SHP77 (cell line): ENCODE results near the gene CCNE1.
"Not testable (repeated sequence)": the region's sequence is repeated elsewhere in the genome, so short reads cannot be mapped to it uniquely, and the experiment has no call there.

Source experiments
- DNase-seq, 2 experiments: peaks; one replicate each; lab custom pipeline; 2025; lab: John Stamatoyannopoulos, UW

CCNE1 gene

GRCh38 chr19:29787281-29787680 is 24.5 kb upstream of the CCNE1 start:
- peak; percentile 17 to 25 for DNase-seq

- no peak for DNase-seq
Observed at GRCh38 chr19:29789007-29789406, 22.8 kb upstream of the CCNE1 start.

GRCh38 chr19:29793116-29793727 is 18.6 kb upstream of the CCNE1 start:
- DNase-seq, result no peak

GRCh38 chr19:29794490-29794889 is 17.3 kb upstream of the CCNE1 start:
- not testable (repeated sequence) for DNase-seq

- DNase-seq, result no peak
Observed at GRCh38 chr19:29795461-29796172, 16.2 kb upstream of the CCNE1 start.

- DNase-seq, result no peak
Observed at GRCh38 chr19:29796173-29796573, 15.6 kb upstream of the CCNE1 start.

GRCh38 chr19:29798774-29799497 is 12.9 kb upstream of the CCNE1 start:
- DNase-seq, result no peak

- no peak for DNase-seq
Observed at GRCh38 chr19:29800100-29800825, 11.5 kb upstream of the CCNE1 start.

- DNase-seq, result not testable (repeated sequence)
Observed at GRCh38 chr19:29803951-29804350, 7.8 kb upstream of the CCNE1 start.

GRCh38 chr19:29804493-29804892 is 7.3 kb upstream of the CCNE1 start:
- DNase-seq, result no peak

GRCh38 chr19:29805031-29805965 is 6.5 kb upstream of the CCNE1 start:
- DNase-seq, result no peak

- no peak for DNase-seq
Observed at GRCh38 chr19:29806098-29806866, 5.5 kb upstream of the CCNE1 start.

- no peak for DNase-seq
Observed at GRCh38 chr19:29807178-29807577, 4.6 kb upstream of the CCNE1 start.

- DNase-seq, result no peak
Observed at GRCh38 chr19:29807870-29808405, 3.9 kb upstream of the CCNE1 start.

- DNase-seq, result no peak
Observed at GRCh38 chr19:29809795-29810503, 1.8 kb upstream of the CCNE1 start.

GRCh38 chr19:29810504-29810871 is 1.3 kb upstream of the CCNE1 start:
- peak in 1 of 2 experiments; percentile 3 for DNase-seq

GRCh38 chr19:29812080-29812880 is 489 bp downstream of the CCNE1 start:
- DNase-seq, result no peak

GRCh38 chr19:29812881-29813275 is 1.1 kb downstream of the CCNE1 start:
- no peak for DNase-seq

- DNase-seq, result no peak
Observed at GRCh38 chr19:29813642-29814041, 1.9 kb downstream of the CCNE1 start.
